ENCODE results near the gene PDE4D.

GRCh38 chr5:59325070-59325469 is 568.5 kb downstream of the PDE4D start:
- TF ChIP-seq TARDBP (IDR thresholded peaks at IDR 0.05; ENCODE audit: borderline replicate concordance) (no peak), CTCF (IDR thresholded peaks at IDR 0.05 in 2 of 3, conservative IDR thresholded peaks at IDR 0.05 in 1 of 3; ENCODE audit: control insufficient read depth in 2 of 3, extremely low read depth in 1 of 3, insufficient read depth in 1 of 3, low read depth in 3 of 3, low read length in 3 of 3) (no peak)

Measured in GM12878 (cell line).